Left lung (tissue), 10 donors: ENCODE data around the gene TBX10. TPM values are rescaled to one million over a fixed set of nuclear protein-coding genes. Genes with fewer than 3 reads are reported as not detected.

Source experiments
- ATAC-seq: fragments of 200-7000 bp; cut with Tn5 transposase; one replicate; pipeline ENCODE4 v1.9.1; 2020; ENCODE audit warnings: moderate library complexity
- DNase-seq, 4 donors: peaks; one replicate each; pipeline ENCODE4 v3.0.0-alpha.2; 2013 to 2020
- H3K27ac ChIP-seq, 2 donors: fragments of 200-600 bp; sonication (generic) in 1 of 2; one replicate each; pipeline versions ENCODE4 v1.5.0 to v1.8.0; 2020 to 2021
- H3K27me3 ChIP-seq, 2 donors: fragments of 200-600 bp; sonication (generic) in 1 of 2; one replicate each; pipeline versions ENCODE4 v1.5.0 to v1.8.0; 2020 to 2021
- H3K36me3 ChIP-seq, 2 donors: fragments of 200-600 bp; sonication (generic) in 1 of 2; one replicate each; pipeline versions ENCODE4 v1.5.0 to v1.8.0; 2020 to 2021
- H3K4me1 ChIP-seq, 2 donors: fragments of 200-600 bp; one replicate each; pipeline ENCODE4 v1.8.0; 2021
- H3K4me3 ChIP-seq, 2 donors: fragments of 200-600 bp; sonication (generic) in 1 of 2; one replicate each; pipeline versions ENCODE4 v1.5.0 to v1.8.0; 2020 to 2021; ENCODE audit warnings: mild to moderate bottlenecking in 1 of 2
- H3K9me3 ChIP-seq, 2 donors: fragments of 200-600 bp; sonication (generic) in 1 of 2; one replicate each; pipeline versions ENCODE4 v1.5.0 to v1.8.0; 2020 to 2021
- intact Hi-C, 2 donors: fragments of 100-400 bp; cut with DNase I; formaldehyde crosslinking; loops; one replicate each; pipeline versions ENCODE4 v1.11.2 to v1.14.2; 2022
- polyA plus RNA-seq, 6 donors: library from polyadenylated mRNA; unstranded; fragments of 120-200 nt; gene quantifications; one replicate each; pipeline ENCODE4 v1.2.1, GENCODE V29; 2013; ENCODE audit not compliant: insufficient read length in 6 of 6
- total RNA-seq, 2 donors: library from RNA; stranded (reverse); fragmentation: NEBNext Ultra II Directional; extraction: Animal tissue kit (Norgen Biotek cat#: 25700); gene quantifications; one replicate each; pipeline ENCODE4 v1.2.1, GENCODE V29; 2021
- TF ChIP-seq, protein P1 (sequence below), 2 donors: fragments of 200-600 bp; sonication (generic) in 1 of 2; IDR thresholded peaks; one replicate each; pipeline versions ENCODE4 v1.5.0 to v1.8.0; 2021; ENCODE audit warnings: antibody characterized with exemption in 2 of 2
- donor health status: DM: no; HTN: yes; CAD: no.
- donor health status: DM: no; HTN: no; CAD: no.

TBX10 gene
- total and polyA plus RNA-seq, 8 donors, result 0.18 TPM; not detected in 7

DNA sequence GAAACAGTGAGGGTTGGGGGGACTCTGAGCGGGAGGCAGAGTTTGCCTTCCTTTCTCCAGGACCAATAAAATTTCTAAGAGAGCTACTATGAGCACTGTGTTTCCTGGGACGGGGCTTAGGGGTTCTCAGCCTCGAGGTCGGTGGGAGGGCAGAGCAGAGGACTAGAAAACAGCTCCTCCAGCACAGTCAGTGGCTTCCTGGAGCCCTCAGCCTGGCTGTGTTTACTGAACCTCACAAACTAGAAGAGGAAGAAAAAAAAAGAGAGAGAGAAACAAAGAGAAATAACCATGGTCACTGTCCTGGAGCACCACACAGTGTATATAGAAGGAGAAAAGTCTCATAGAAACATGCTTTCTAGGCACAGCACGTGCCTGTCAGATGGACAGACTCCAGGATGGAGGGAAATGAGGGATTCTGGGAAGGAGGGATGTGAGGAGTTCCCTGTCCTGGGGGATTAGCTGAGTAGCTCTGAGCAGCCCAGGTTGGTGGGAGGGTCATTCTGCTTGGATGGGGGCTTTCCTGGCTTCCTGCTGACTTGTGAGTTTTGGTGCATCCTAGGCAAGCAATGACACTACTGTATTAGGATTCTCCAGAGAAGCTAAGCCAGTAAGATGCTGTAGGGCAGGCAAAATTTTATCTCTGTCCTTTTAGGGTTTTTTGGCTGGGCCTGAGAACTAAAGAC, 52.9 kb downstream of the TBX10 start:
- H3K27ac ChIP-seq, result peak overlapping the region in 1 of 2 donors; percentile 37

DNA sequence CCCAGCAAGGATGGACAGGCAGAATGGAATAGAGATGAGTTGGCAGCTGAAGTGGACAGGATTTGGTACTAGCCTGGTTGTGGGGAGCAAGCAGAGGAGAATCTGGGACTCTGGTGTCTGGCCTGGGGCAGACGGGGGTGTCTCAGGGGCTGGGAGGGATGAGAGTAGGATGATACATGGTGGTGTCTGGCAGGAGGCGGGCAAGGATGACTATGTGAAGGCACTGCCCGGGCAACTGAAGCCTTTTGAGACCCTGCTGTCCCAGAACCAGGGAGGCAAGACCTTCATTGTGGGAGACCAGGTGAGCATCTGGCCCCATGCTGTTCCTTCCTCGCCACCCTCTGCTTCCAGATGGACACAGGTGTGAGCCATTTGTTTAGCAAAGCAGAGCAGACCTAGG, 53.7 kb downstream of the TBX10 start:
- Histone ChIP-seq H3K36me3 (peaks cover 0 to 49% of the 10 kb centered on the region in 2 donors), H3K9me3 (no peaks in the 10 kb centered on the region), H3K4me1 (peaks cover 12 to 56% of the 10 kb centered on the region in 2 donors), H3K27me3 (no peaks in the 10 kb centered on the region), H3K4me3 (peak overlapping the region in 1 of 2 donors; percentile 86), H3K27ac (no peak overlapping the region)
- TF ChIP-seq, protein P1, sequence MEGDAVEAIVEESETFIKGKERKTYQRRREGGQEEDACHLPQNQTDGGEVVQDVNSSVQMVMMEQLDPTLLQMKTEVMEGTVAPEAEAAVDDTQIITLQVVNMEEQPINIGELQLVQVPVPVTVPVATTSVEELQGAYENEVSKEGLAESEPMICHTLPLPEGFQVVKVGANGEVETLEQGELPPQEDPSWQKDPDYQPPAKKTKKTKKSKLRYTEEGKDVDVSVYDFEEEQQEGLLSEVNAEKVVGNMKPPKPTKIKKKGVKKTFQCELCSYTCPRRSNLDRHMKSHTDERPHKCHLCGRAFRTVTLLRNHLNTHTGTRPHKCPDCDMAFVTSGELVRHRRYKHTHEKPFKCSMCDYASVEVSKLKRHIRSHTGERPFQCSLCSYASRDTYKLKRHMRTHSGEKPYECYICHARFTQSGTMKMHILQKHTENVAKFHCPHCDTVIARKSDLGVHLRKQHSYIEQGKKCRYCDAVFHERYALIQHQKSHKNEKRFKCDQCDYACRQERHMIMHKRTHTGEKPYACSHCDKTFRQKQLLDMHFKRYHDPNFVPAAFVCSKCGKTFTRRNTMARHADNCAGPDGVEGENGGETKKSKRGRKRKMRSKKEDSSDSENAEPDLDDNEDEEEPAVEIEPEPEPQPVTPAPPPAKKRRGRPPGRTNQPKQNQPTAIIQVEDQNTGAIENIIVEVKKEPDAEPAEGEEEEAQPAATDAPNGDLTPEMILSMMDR (IDR thresholded peaks at IDR 0.05), result no peak
- ATAC-seq, result no peak
- intact Hi-C loops, result no loop called here
- no peak for DNase-seq

More for the DNA sequence above, 52.9 kb downstream of the TBX10 start:
- intact Hi-C loops, result no loop called here
- peaks cover 0 to 49% of the 10 kb centered on the region in 2 donors for H3K36me3 ChIP-seq
- no peak overlapping the region for H3K4me3 ChIP-seq
- H3K9me3 ChIP-seq, result no peaks in the 10 kb centered on the region
- peaks cover 12 to 56% of the 10 kb centered on the region in 2 donors for H3K4me1 ChIP-seq
- no peaks in the 10 kb centered on the region for H3K27me3 ChIP-seq
- no peak for DNase-seq
- TF ChIP-seq, protein P1 (IDR thresholded peaks at IDR 0.05), result no peak
- no peak for ATAC-seq

- H3K4me3 ChIP-seq, result peak overlapping the region; percentile 86 to 95
- intact Hi-C loops, result no loop called here
- H3K36me3 ChIP-seq, result peaks cover 0 to 49% of the 10 kb centered on the region in 2 donors
- H3K27ac ChIP-seq, result peak overlapping the region; percentile 93 to 95
- no peaks in the 10 kb centered on the region for H3K27me3 ChIP-seq
- peaks cover 12 to 56% of the 10 kb centered on the region in 2 donors for H3K4me1 ChIP-seq
- DNase-seq (no peak), ATAC-seq (no peak)
- TF ChIP-seq, protein P1 (IDR thresholded peaks at IDR 0.05), result no peak
- no peaks in the 10 kb centered on the region for H3K9me3 ChIP-seq
Measured at GRCh38 chr11:67584881-67585873, 54.4 kb downstream of the TBX10 start.

- Histone ChIP-seq H3K9me3 (no peaks in the 10 kb centered on the region), H3K27ac (peak overlapping the region; percentile 93 to 95), H3K27me3 (peaks cover 0 to 6% of the 10 kb centered on the region in 2 donors), H3K36me3 (peaks cover 0 to 48% of the 10 kb centered on the region in 2 donors), H3K4me1 (peaks cover 12 to 62% of the 10 kb centered on the region in 2 donors), H3K4me3 (peak overlapping the region; percentile 86 to 95)
- ATAC-seq, result peak; percentile 71
- DNase-seq, result peak; percentile 56 to 93 (median 82)
- TF ChIP-seq, protein P1 (IDR thresholded peaks at IDR 0.05), result no peak
- intact Hi-C loops, result no loop called here
Measured at GRCh38 chr11:67584205-67584880, 55.2 kb downstream of the TBX10 start.
